Left lobe of liver (tissue), 2 donors: ENCODE measurements around the gene LYPD6. TPM values are rescaled to one million over a fixed set of nuclear protein-coding genes. Genes with fewer than 3 reads are reported as not detected.
"Not testable (repeated sequence)": the region's sequence is repeated elsewhere in the genome, so short reads cannot be mapped to it uniquely, and the experiment has no call there.

Experiments used
- ATAC-seq: fragments of 200-7000 bp; cut with Tn5 transposase; one replicate; pipeline ENCODE4 v1.9.1; 2020; ENCODE audit warnings: mild to moderate bottlenecking, moderate library complexity
- DNase-seq: peaks from one replicate; pipeline ENCODE4 v3.0.0-alpha.2; 2020; ENCODE audit warnings: low spot score
- total RNA-seq: library from RNA; stranded (reverse); gene quantifications from one replicate; pipeline ENCODE4 v1.2.1, GENCODE V29; 2021
- donor health status: DM: no; HTN: no; CAD: no; lungs with moderate emphysema.
- donor health status: DM: no; HTN: yes; CAD: no.

Gene LYPD6
- total RNA-seq, 1 donor from 2014 or later, result 0.25 TPM

- ATAC-seq, result no peak
- DNase-seq, result no peak
Observed at GRCh38 chr2:149492923-149493322, 162.5 kb downstream of the LYPD6 start.

DNA sequence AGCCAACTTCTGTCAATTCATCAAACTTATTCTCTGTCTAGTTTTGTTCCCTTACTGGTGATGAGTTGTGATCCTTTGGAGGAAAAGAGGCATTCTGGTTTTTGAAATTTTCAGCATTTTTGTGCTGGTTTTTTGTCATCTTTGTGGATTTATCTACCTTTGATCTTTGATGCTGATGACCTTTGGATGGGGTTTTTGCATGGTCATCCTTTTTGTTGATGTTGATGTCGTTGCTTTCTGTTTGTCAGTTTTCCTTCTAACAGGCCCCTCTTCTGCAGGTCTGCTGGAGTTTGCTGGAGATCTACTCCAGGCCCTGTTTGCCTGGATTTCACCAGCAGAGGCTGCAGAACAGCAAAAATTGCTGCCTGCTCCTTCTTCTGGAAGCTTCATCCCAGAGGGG lies 168.8 kb downstream of the LYPD6 start:
- not testable (repeated sequence) for ATAC-seq, DNase-seq

GRCh38 chr2:149506808-149507207 lies 176.4 kb downstream of the LYPD6 start:
- not testable (repeated sequence) for ATAC-seq, DNase-seq

DNA sequence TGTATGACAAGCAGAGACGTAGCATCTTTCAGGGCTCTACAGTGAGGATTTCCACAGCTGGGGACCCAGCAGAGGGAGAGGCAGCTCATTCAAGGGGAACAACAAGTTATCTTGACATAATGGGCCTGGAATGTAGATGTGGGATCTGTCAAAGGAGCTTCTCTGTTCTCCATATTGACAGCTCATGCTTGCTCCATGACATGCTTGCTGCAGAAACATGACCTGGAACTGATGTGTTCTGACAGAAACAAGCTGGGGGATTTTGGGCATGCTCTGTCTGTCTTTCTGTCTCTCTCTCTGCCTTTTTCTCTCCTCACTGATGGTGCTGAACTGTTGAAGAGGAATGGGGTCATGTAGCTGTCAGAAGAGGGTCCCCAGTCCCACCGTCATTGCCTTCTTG lies 177.6 kb downstream of the LYPD6 start:
- DNase-seq, result no peak
- ATAC-seq, result no peak

- ATAC-seq (no peak), DNase-seq (no peak)
Observed at GRCh38 chr2:149513461-149513860, 183.1 kb downstream of the LYPD6 start.
